ENCODE data around the gene MICB. TPM values are rescaled to one million over a fixed set of nuclear protein-coding genes. Genes with fewer than 3 reads are reported as not detected.

MICB gene
- total and polyA plus RNA-seq, 9 of the 15 experiments (the other 6 are each of a cell fraction or from before 2014, with no cell fraction given): 13.3 to 34.5 (median 19.8) TPM

GRCh38 chr6:31547727-31548543 lies 50.0 kb downstream of the MICB start (continued):
- TF ChIP-seq YY1 (IDR thresholded peaks at IDR 0.05; ENCODE audit: borderline replicate concordance in 1 of 3, control insufficient read depth in 1 of 3, extremely low read depth in 1 of 3, insufficient read depth in 3 of 3, insufficient read length in 1 of 3, insufficient replicate concordance in 2 of 3, low read depth in 1 of 3, low read length in 2 of 3) (peak in 2 of 3 experiments; percentile 13 to 77), ZNF644 (tag; IDR thresholded peaks at IDR 0.05; ENCODE audit: low read depth) (0 out of 2 replicates have a peak, but pooled peaks have one; percentile 70), ZNF408 (CRISPR knock-in tag; IDR thresholded peaks at IDR 0.05; ENCODE audit: low read depth) (no peak), ZNF551 (CRISPR knock-in tag; IDR thresholded peaks at IDR 0.05) (no peak), BRD9 (IDR thresholded peaks at IDR 0.05; ENCODE audit: low read depth, partially characterized antibody) (no peak), ZNF395 (CRISPR knock-in tag; IDR thresholded peaks at IDR 0.05) (0 out of 2 replicates have a peak, but pooled peaks have one; percentile 52), CBFB (CRISPR knock-in tag; IDR thresholded peaks at IDR 0.05) (peak; percentile 89), THAP7 (CRISPR knock-in tag; IDR thresholded peaks at IDR 0.05) (no peak), PTRF (tag; IDR thresholded peaks at IDR 0.05) (no peak), ATF1 (CRISPR knock-in tag; IDR thresholded peaks at IDR 0.05) (no peak), ATF1 (tag; IDR thresholded peaks at IDR 0.05) (peak; percentile 68; the same call in 1 of the 2 replicates), NFATC3 (IDR thresholded peaks at IDR 0.05) (0 out of 2 replicates have a peak, but pooled peaks have one; percentile 54), MEF2A (IDR thresholded peaks at IDR 0.05; ENCODE audit: control insufficient read depth, low read depth, low read length) (no peak), XRCC4 (IDR thresholded peaks at IDR 0.05; ENCODE audit: extremely low read depth, insufficient read depth, insufficient read length) (no peak), ZBTB17 (CRISPR knock-in tag; IDR thresholded peaks at IDR 0.05) (peak; percentile 66; the same call in 1 of the 2 replicates), CBX3 (IDR thresholded peaks at IDR 0.05; ENCODE audit: borderline replicate concordance in 1 of 2, low read length in 2 of 2) (no peak), TRIM28 (IDR thresholded peaks at IDR 0.05) (no peak), JUND (IDR thresholded peaks at IDR 0.05; ENCODE audit: borderline replicate concordance, low read depth, low read length) (no peak), JUND (tag; IDR thresholded peaks at IDR 0.05; ENCODE audit: borderline replicate concordance, low read depth, low read length) (0 out of 3 replicates have a peak, but pooled peaks have one; percentile 11), CEBPB (tag; IDR thresholded peaks at IDR 0.05) (0 out of 2 replicates have a peak, but pooled peaks have one; percentile 28), ARHGAP35 (IDR thresholded peaks at IDR 0.05; ENCODE audit: partially characterized antibody) (no peak), NCOA4 (IDR thresholded peaks at IDR 0.05; ENCODE audit: partially characterized antibody) (no peak), TAF9B (IDR thresholded peaks at IDR 0.05; ENCODE audit: partially characterized antibody) (no peak), POLR2AphosphoS2 (IDR thresholded peaks at IDR 0.05; ENCODE audit: low read length) (no peak), TAF7 (tag; IDR thresholded peaks at IDR 0.05) (no peak), EZH2 (IDR thresholded peaks at IDR 0.05; ENCODE audit: borderline replicate concordance, low read depth, low read length) (no peak)
- TF ChIP-seq, protein P1, sequence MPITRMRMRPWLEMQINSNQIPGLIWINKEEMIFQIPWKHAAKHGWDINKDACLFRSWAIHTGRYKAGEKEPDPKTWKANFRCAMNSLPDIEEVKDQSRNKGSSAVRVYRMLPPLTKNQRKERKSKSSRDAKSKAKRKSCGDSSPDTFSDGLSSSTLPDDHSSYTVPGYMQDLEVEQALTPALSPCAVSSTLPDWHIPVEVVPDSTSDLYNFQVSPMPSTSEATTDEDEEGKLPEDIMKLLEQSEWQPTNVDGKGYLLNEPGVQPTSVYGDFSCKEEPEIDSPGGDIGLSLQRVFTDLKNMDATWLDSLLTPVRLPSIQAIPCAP (CRISPR knock-in tag; IDR thresholded peaks at IDR 0.05; ENCODE audit: borderline replicate concordance): no peak

Measured in K562 (cell line).